Fibroblast of villous mesenchyme (primary cell): ENCODE data around the gene ATP6V1A. TPM values are rescaled to one million over a fixed set of nuclear protein-coding genes. Genes with fewer than 3 reads are reported as not detected.

Experiments
- DNase-seq: peaks from one replicate; pipeline ENCODE4 v3.0.0-alpha.2; 2010; ENCODE audit warnings: low read depth
- H3K4me3 ChIP-seq: 2 replicates; pipeline ENCODE4 v1.5.1; 2011; ENCODE audit warnings: low read depth, mild to moderate bottlenecking, low read length
- total RNA-seq: library from RNA; depleted of rRNA; stranded (reverse); fragments of >200 nt; gene quantifications from 2 replicates; pipeline ENCODE4 v1.2.3, GENCODE V29; 2012
- TF ChIP-seq, protein P1 (sequence below): IDR thresholded peaks from 2 replicates; pipeline ENCODE4 v1.5.1; 2012; ENCODE audit warnings: low read depth, mild to moderate bottlenecking, low read length; ENCODE audit not compliant: insufficient read depth

The ATP6V1A gene
- total RNA-seq, 1 donor: 117 TPM

DNA sequence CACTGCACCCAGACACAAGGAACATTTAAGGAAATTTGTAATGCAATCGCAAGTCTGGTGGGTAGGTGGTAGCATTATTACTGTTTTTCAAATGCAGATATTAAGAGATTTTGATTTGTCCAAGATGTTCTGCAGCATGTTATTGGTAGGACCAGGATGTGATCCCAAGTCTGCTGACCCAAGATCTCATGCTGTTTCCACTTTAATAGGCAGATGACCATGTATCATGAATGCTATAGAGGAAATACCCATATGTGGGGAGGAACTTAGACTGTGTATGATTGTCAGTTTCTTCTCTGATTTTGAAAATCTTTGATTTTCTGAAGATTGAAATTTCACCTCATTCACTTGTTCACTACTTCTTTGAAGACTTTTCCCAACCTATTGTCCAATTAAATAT lies 28.7 kb downstream of the ATP6V1A start:
- no peak for DNase-seq
- TF ChIP-seq, protein P1, sequence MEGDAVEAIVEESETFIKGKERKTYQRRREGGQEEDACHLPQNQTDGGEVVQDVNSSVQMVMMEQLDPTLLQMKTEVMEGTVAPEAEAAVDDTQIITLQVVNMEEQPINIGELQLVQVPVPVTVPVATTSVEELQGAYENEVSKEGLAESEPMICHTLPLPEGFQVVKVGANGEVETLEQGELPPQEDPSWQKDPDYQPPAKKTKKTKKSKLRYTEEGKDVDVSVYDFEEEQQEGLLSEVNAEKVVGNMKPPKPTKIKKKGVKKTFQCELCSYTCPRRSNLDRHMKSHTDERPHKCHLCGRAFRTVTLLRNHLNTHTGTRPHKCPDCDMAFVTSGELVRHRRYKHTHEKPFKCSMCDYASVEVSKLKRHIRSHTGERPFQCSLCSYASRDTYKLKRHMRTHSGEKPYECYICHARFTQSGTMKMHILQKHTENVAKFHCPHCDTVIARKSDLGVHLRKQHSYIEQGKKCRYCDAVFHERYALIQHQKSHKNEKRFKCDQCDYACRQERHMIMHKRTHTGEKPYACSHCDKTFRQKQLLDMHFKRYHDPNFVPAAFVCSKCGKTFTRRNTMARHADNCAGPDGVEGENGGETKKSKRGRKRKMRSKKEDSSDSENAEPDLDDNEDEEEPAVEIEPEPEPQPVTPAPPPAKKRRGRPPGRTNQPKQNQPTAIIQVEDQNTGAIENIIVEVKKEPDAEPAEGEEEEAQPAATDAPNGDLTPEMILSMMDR: no peak
- no peak overlapping the region for H3K4me3 ChIP-seq

GRCh38 chr3:113776564-113776963 lies 29.7 kb downstream of the ATP6V1A start:
- no peak for DNase-seq
- TF ChIP-seq, protein P1: no peak
- no peak overlapping the region for H3K4me3 ChIP-seq

GRCh38 chr3:113783463-113783862 lies 36.6 kb downstream of the ATP6V1A start:
- TF ChIP-seq, protein P1: no peak
- H3K4me3 ChIP-seq: no peak overlapping the region
- peak; percentile 98 for DNase-seq

GRCh38 chr3:113783980-113784379 lies 37.1 kb downstream of the ATP6V1A start:
- peak; percentile 21 for DNase-seq
- no peak overlapping the region for H3K4me3 ChIP-seq
- TF ChIP-seq, protein P1: no peak

GRCh38 chr3:113791381-113791780 lies 44.5 kb downstream of the ATP6V1A start:
- no peak overlapping the region for H3K4me3 ChIP-seq
- TF ChIP-seq, protein P1: no peak
- no peak for DNase-seq

- TF ChIP-seq, protein P1: no peak
These were observed 47.7 kb downstream of the ATP6V1A start for GRCh38 chr3:113794526-113794925.

DNA sequence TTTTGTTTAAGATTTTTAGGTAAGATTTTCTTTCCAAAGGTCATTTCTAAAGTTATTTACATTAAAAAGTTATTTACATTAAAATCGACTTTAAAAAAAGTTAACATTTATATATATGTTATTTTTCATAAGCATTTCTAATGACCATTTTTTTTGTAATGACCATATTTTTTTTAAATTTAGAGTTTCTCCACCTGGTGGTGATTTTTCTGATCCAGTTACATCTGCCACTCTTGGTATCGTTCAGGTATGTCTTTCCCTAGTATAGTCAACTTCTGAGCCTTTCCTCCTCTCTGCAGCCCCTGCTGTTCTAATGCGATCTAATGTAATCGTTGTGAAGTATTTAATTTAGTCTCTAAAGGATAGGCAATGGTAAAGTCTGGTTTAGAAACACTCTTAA lies 48.9 kb downstream of the ATP6V1A start:
- H3K4me3 ChIP-seq: no peak overlapping the region
- DNase-seq: no peak
- TF ChIP-seq, protein P1: no peak

More at GRCh38 chr3:113794526-113794925, 47.7 kb downstream of the ATP6V1A start:
- no peak overlapping the region for H3K4me3 ChIP-seq
- DNase-seq: no peak
